SH-SY5Y (cell line): ENCODE measurements around the gene FAM118B.

ENCODE experiments used
- GATA2 ChIP-seq: IDR thresholded peaks from 2 replicates; pipeline ENCODE4 v1.6.1; 2011; ENCODE audit warnings: mild to moderate bottlenecking, low read depth, low read length
- GATA3 ChIP-seq: IDR thresholded peaks from 2 replicates; pipeline ENCODE4 v1.6.1; 2011; ENCODE audit warnings: low read depth, mild to moderate bottlenecking, low read length, moderate library complexity

The FAM118B gene

GRCh38 chr11:126181939-126182730, 29.4 kb upstream of the FAM118B start:
- no peak for TF ChIP-seq GATA3
- no peak for TF ChIP-seq GATA2

GRCh38 chr11:126182787-126183445, 28.7 kb upstream of the FAM118B start:
- TF ChIP-seq GATA2, result no peak
- TF ChIP-seq GATA3, result no peak

- TF ChIP-seq GATA3, result no peak
- TF ChIP-seq GATA2, result no peak
Observed at GRCh38 chr11:126185259-126186024, 26.1 kb upstream of the FAM118B start.

- no peak for TF ChIP-seq GATA2
- no peak for TF ChIP-seq GATA3
Observed at GRCh38 chr11:126186025-126186698, 25.4 kb upstream of the FAM118B start.

GRCh38 chr11:126186708-126187529, 24.7 kb upstream of the FAM118B start:
- no peak for TF ChIP-seq GATA3
- no peak for TF ChIP-seq GATA2

- TF ChIP-seq GATA3 (no peak), GATA2 (no peak)
Observed at GRCh38 chr11:126188332-126189108, 23.1 kb upstream of the FAM118B start.

GRCh38 chr11:126189109-126189929, 22.3 kb upstream of the FAM118B start:
- TF ChIP-seq GATA3, result no peak

GRCh38 chr11:126190792-126191191, 20.8 kb upstream of the FAM118B start:
- TF ChIP-seq GATA2 (no peak), GATA3 (no peak)

- no peak for TF ChIP-seq GATA2
- TF ChIP-seq GATA3, result no peak
Observed at GRCh38 chr11:126191379-126192073, 20.1 kb upstream of the FAM118B start.

- TF ChIP-seq GATA2, result no peak
- TF ChIP-seq GATA3, result no peak
Observed at GRCh38 chr11:126192361-126192760, 19.2 kb upstream of the FAM118B start.

GRCh38 chr11:126193038-126193478, 18.5 kb upstream of the FAM118B start:
- TF ChIP-seq GATA2 (no peak), GATA3 (no peak)
